GOT3 (cell line): ENCODE data around the gene MYO10.
"Not testable (repeated sequence)": the region's sequence is repeated elsewhere in the genome, so short reads cannot be mapped to it uniquely, and the experiment has no call there.

ENCODE experiments used
- DNase-seq: peaks from one replicate; lab custom pipeline; 2025; ENCODE audit warnings: mixed read lengths; lab: John Stamatoyannopoulos, UW

The MYO10 gene

GRCh38 chr5:16740066-16740810 is 195.8 kb downstream of the MYO10 start:
- no peak for DNase-seq

GRCh38 chr5:16738393-16738792 is 197.7 kb downstream of the MYO10 start:
- not testable (repeated sequence) for DNase-seq

GRCh38 chr5:16737620-16738364 is 198.3 kb downstream of the MYO10 start:
- no peak for DNase-seq

- DNase-seq = no peak
Measured at GRCh38 chr5:16737209-16737608, 198.9 kb downstream of the MYO10 start.

GRCh38 chr5:16736158-16736995 is 199.7 kb downstream of the MYO10 start:
- DNase-seq = no peak

- no peak for DNase-seq
Measured at GRCh38 chr5:16735101-16736060, 200.7 kb downstream of the MYO10 start.

- no peak for DNase-seq
Measured at GRCh38 chr5:16733331-16734006, 202.6 kb downstream of the MYO10 start.

- DNase-seq = no peak
Measured at GRCh38 chr5:16732356-16732755, 203.7 kb downstream of the MYO10 start.

GRCh38 chr5:16727755-16728325 is 208.2 kb downstream of the MYO10 start:
- no peak for DNase-seq

- DNase-seq = no peak
Measured at GRCh38 chr5:16726538-16726946, 209.5 kb downstream of the MYO10 start.

- no peak for DNase-seq
Measured at GRCh38 chr5:16725575-16725974, 210.5 kb downstream of the MYO10 start.

GRCh38 chr5:16723821-16724220 is 212.3 kb downstream of the MYO10 start:
- DNase-seq = no peak

- no peak for DNase-seq
Measured at GRCh38 chr5:16722097-16722495, 214.0 kb downstream of the MYO10 start.

- DNase-seq = no peak
Measured at GRCh38 chr5:16721151-16722096, 214.7 kb downstream of the MYO10 start.

- DNase-seq = not testable (repeated sequence)
Measured at GRCh38 chr5:16718036-16718435, 218.1 kb downstream of the MYO10 start.

GRCh38 chr5:16713386-16713928 is 222.6 kb downstream of the MYO10 start:
- no peak for DNase-seq

GRCh38 chr5:16712620-16713019 is 223.5 kb downstream of the MYO10 start:
- no peak for DNase-seq

- no peak for DNase-seq
Measured at GRCh38 chr5:16712178-16712577, 223.9 kb downstream of the MYO10 start.
